GM19438 (cell line): Measurements from ENCODE around the gene PJA2.
A peak's percentile ranks its signal among the peaks of the same experiment; 100 is the strongest.
"Not testable (repeated sequence)": the region's sequence is repeated elsewhere in the genome, so short reads cannot be mapped to it uniquely, and the experiment has no call there.

ENCODE experiments used
- ATAC-seq: cut with Tn5 transposase; IDR thresholded peaks from one replicate; pipeline ENCODE4 v1.9.1; 2021; ENCODE audit warnings: low read depth; ENCODE audit not compliant: unreplicated experiment

Gene PJA2

GRCh38 chr5:109409844-109410388, at the start of gene PJA2:
TSS of gene PJA2 (minus strand) at chr5:109409974. CDS start at chr5:109383433, 26,541 bp downstream.
- ATAC-seq: peak; percentile 79

- ATAC-seq: peak; percentile 100
Observed at GRCh38 chr5:109455598-109456096, 45.9 kb upstream of the PJA2 start.

- ATAC-seq: no peak
Observed at GRCh38 chr5:109454731-109455505, 45.1 kb upstream of the PJA2 start.

GRCh38 chr5:109453251-109453650, 43.5 kb upstream of the PJA2 start:
- ATAC-seq: no peak

GRCh38 chr5:109452661-109453060, 42.9 kb upstream of the PJA2 start:
- ATAC-seq: no peak

GRCh38 chr5:109451146-109451545, 41.4 kb upstream of the PJA2 start:
- no peak for ATAC-seq

GRCh38 chr5:109450129-109450877, 40.5 kb upstream of the PJA2 start:
- ATAC-seq: no peak

GRCh38 chr5:109448838-109449237, 39.1 kb upstream of the PJA2 start:
- no peak for ATAC-seq

GRCh38 chr5:109439590-109439989, 29.8 kb upstream of the PJA2 start:
- ATAC-seq: no peak

GRCh38 chr5:109426075-109426474, 16.3 kb upstream of the PJA2 start:
- no peak for ATAC-seq

- ATAC-seq: not testable (repeated sequence)
Observed at GRCh38 chr5:109425521-109425920, 15.7 kb upstream of the PJA2 start.

GRCh38 chr5:109421956-109422355, 12.2 kb upstream of the PJA2 start:
- ATAC-seq: no peak

GRCh38 chr5:109418712-109419352, 9.1 kb upstream of the PJA2 start:
- ATAC-seq: no peak

- ATAC-seq: no peak
Observed at GRCh38 chr5:109416882-109417281, 7.1 kb upstream of the PJA2 start.

- ATAC-seq: not testable (repeated sequence)
Observed at GRCh38 chr5:109413921-109414461, 4.2 kb upstream of the PJA2 start.

- no peak for ATAC-seq
Observed at GRCh38 chr5:109413458-109413857, 3.7 kb upstream of the PJA2 start.

- no peak for ATAC-seq
Observed at GRCh38 chr5:109412981-109413402, 3.2 kb upstream of the PJA2 start.

GRCh38 chr5:109411627-109412026, 1.9 kb upstream of the PJA2 start:
- no peak for ATAC-seq

GRCh38 chr5:109411149-109411514, 1.4 kb upstream of the PJA2 start:
- no peak for ATAC-seq

- ATAC-seq: no peak
Observed at GRCh38 chr5:109410389-109411148, 795 bp upstream of the PJA2 start.
